PC-3 (cell line): ENCODE results near the gene METRN. TPM values are rescaled to one million over a fixed set of nuclear protein-coding genes. Genes with fewer than 3 reads are reported as not detected.
"Not testable (repeated sequence)": the region's sequence is repeated elsewhere in the genome, so short reads cannot be mapped to it uniquely, and the experiment has no call there.

Experiments used
- ATAC-seq: fragments of 200-7000 bp; cut with Tn5 transposase; 2 replicates; pipeline ENCODE4 v1.9.1; 2020; ENCODE audit warnings: mild to moderate bottlenecking, moderate library complexity
- BruUV-seq: library from RNA; stranded (reverse); fragments of 400-500 nt; replicated peaks from 2 replicates; lab custom pipeline; 2021; lab: Mats Ljungman, UMichigan
- CTCF ChIA-PET: fragments of 300-600 bp; sonication (Branson Sonifier 250); formaldehyde crosslinking; loops from one replicate; lab custom pipeline; 2022; ENCODE audit warnings: antibody characterized with exemption; lab: Charles Lee
- POLR2A ChIA-PET: fragments of 300-600 bp; sonication (Branson Sonifier 250); formaldehyde crosslinking; loops from one replicate; lab custom pipeline; 2022; ENCODE audit warnings: antibody characterized with exemption; ENCODE audit not compliant: unreplicated experiment; lab: Charles Lee
- DNase-seq: peaks from one replicate; pipeline ENCODE4 v3.0.0-alpha.2; 2015
- H2AFZ ChIP-seq: fragments of 300-600 bp; sonication (generic); 2 replicates; pipeline ENCODE4 v1.6.0; 2016; ENCODE audit warnings: antibody characterized with exemption, low read length
- H3F3A ChIP-seq: fragments of 300-600 bp; sonication (generic); one replicate; pipeline ENCODE4 v1.6.0; 2017; ENCODE audit warnings: antibody characterized with exemption, low read length, control low read depth, mild to moderate bottlenecking; ENCODE audit not compliant: unreplicated experiment
- H3K27ac ChIP-seq: fragments of 300-600 bp; sonication (generic); 2 replicates; pipeline ENCODE4 v1.5.1; 2016; ENCODE audit warnings: mild to moderate bottlenecking, low read length
- H3K27me3 ChIP-seq: fragments of 300-600 bp; sonication (generic); 2 replicates; pipeline ENCODE4 v1.6.1; 2016; ENCODE audit warnings: low read length, mixed read lengths
- H3K36me3 ChIP-seq: fragments of 300-600 bp; sonication (generic); 2 replicates; pipeline ENCODE4 v1.6.1; 2016; ENCODE audit warnings: low read depth, mixed run types, low read length, mixed read lengths
- H3K4me1 ChIP-seq: fragments of 300-600 bp; sonication (generic); 2 replicates; pipeline ENCODE4 v1.5.1; 2016; ENCODE audit warnings: low read length; ENCODE audit not compliant: insufficient read depth
- H3K4me2 ChIP-seq: fragments of 300-600 bp; sonication (generic); 2 replicates; pipeline ENCODE4 v1.6.0; 2016; ENCODE audit warnings: low read length
- H3K4me3 ChIP-seq: fragments of 300-600 bp; sonication (generic); 2 replicates; pipeline ENCODE4 v1.5.1; 2016; ENCODE audit warnings: mild to moderate bottlenecking, low read length, mixed read lengths
- H3K79me2 ChIP-seq: fragments of 300-600 bp; sonication (generic); 2 replicates; pipeline ENCODE4 v1.6.1; 2017; ENCODE audit warnings: low read length, mixed read lengths
- H3K9ac ChIP-seq: fragments of 300-600 bp; sonication (generic); 2 replicates; pipeline ENCODE4 v1.6.0; 2016; ENCODE audit warnings: mild to moderate bottlenecking, low read length
- H3K9me2 ChIP-seq: fragments of 300-600 bp; sonication (generic); replicated peaks from 2 replicates; pipeline ENCODE4 v1.6.1; 2016; ENCODE audit warnings: mixed run types, low read length, mixed read lengths
- H3K9me3 ChIP-seq: fragments of 300-600 bp; sonication (generic); 2 replicates; pipeline ENCODE4 v1.6.1; 2016; ENCODE audit warnings: low read length, mixed read lengths
- H4K20me1 ChIP-seq: fragments of 300-600 bp; sonication (generic); 2 replicates; pipeline ENCODE4 v1.6.1; 2016; ENCODE audit warnings: low read length, mixed read lengths
- CTCF ChIP-seq: fragments of 300-600 bp; sonication (generic); conservative IDR thresholded peaks from 2 replicates; pipeline ENCODE4 v1.5.1; 2017; ENCODE audit warnings: antibody characterized with exemption, low read depth, mild to moderate bottlenecking, low read length
- EZH2 ChIP-seq: fragments of 300-600 bp; sonication (generic); IDR thresholded peaks from one replicate; pipeline ENCODE4 v1.6.1; 2017; ENCODE audit warnings: antibody characterized with exemption, mild to moderate bottlenecking, low read length; ENCODE audit not compliant: unreplicated experiment
- EZH2phosphoT487 ChIP-seq: fragments of 300-600 bp; sonication (generic); IDR thresholded peaks from 2 replicates; pipeline ENCODE4 v1.6.1; 2018; ENCODE audit warnings: mild to moderate bottlenecking, antibody characterized with exemption, low read length, borderline replicate concordance
- intact Hi-C: fragments of 100-400 bp; cut with micrococcal nuclease; formaldehyde crosslinking; loops from 2 replicates; pipeline ENCODE4 v1.9.0; 2023
- total RNA-seq: library from RNA; depleted of rRNA; stranded (reverse); fragments of >200 nt; gene quantifications from 2 replicates; pipeline ENCODE4 v1.2.3, GENCODE V29; 2014

METRN gene
- total RNA-seq, 1 experiment from 2014 or later = 320 TPM

- H4K20me1 ChIP-seq, H3K9ac ChIP-seq, H2AFZ ChIP-seq, H3K4me2 ChIP-seq, H3K4me3 ChIP-seq, H3F3A ChIP-seq, H3K9me2 ChIP-seq, BruUV-seq, H3K36me3 ChIP-seq, H3K9me3 ChIP-seq: not testable (repeated sequence)
- peak overlapping the region; percentile 61 for H3K27ac ChIP-seq
- peak; percentile 50 for ATAC-seq
- CTCF ChIA-PET = interaction anchor here (1.0 to 1.3 kb wide), 5 partner anchors 13 to 83 kb away, joined by 3 to 6 read pairs (median 5); partner anchors contain the start of genes CCDC78, CHTF18, CIAO3 and RPUSD1
- TF ChIP-seq CTCF = peak; percentile 56
- H3K79me2 ChIP-seq = peaks cover 19% of the 10 kb centered on the region
- POLR2A ChIA-PET = interaction anchor here (1.2 to 1.3 kb wide), 2 partner anchors 8 to 15 kb away, joined by 5 to 6 read pairs; partner anchors contain the start of gene ANTKMT
- intact Hi-C loops = loop anchor here (1.0 to 10.0 kb wide), 2 partner anchors 8 to 72 kb away; partner anchors contain the start of genes CHTF18 and RPUSD1
- peaks cover 22% of the 10 kb centered on the region for H3K4me1 ChIP-seq
- H3K27me3 ChIP-seq = peaks cover 12% of the 10 kb centered on the region
- peak; percentile 96 for DNase-seq
These were observed 2.1 kb upstream of the METRN start for GRCh38 chr16:712740-713250.

DNA sequence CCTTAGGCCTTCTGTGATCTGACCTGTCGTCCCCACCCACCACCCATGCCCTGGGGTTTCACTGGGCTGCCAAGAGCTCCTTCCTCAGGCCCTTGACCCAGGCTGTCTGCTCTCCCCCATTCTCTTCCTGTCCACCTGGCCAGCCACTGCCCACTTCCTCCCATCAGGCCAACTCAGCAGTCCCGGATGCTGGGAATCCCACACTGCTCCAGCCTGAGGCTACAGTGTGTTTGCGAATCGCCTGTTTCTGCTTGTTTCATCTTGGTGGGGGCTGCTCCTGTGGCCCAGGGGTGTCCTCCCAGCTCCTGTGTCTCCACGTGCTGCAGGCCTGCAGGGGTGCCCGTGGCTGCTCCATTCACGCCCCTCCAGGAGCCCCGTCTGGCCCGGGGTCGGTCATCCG is 839 bp upstream of the METRN start:
- no TSS peak for BruUV-seq
- 0 out of 2 replicates have a peak overlapping the region, but pooled peaks have one; percentile 48 for H2AFZ ChIP-seq
- H3K27me3 ChIP-seq = 0 out of 2 replicates have a peak, but pooled peaks cover 2% of the 10 kb centered on the region
- peak overlapping the region; percentile 58 for H3K4me2 ChIP-seq
- H3K9ac ChIP-seq = peak overlapping the region; percentile 29; the same call in 1 of the 2 replicates
- TF ChIP-seq CTCF (no peak), EZH2 (no peak), EZH2phosphoT487 (no peak)
- peaks cover 8% of the 10 kb centered on the region; the same call in 1 of the 2 replicates for H4K20me1 ChIP-seq
- intact Hi-C loops = loop anchor here (10.0 kb wide), 1 partner anchor 71 kb away; the partner anchor contains the start of genes CHTF18 and RPUSD1
- ChIA-PET POLR2A (interaction anchor here (0.5 kb wide), 1 partner anchor 14 kb away, joined by 3 read pairs; no protein-coding TSS in a partner anchor), CTCF (interaction anchor here (0.5 kb wide), 1 partner anchor 12 kb away, joined by 3 read pairs; the partner anchor contains the start of gene CCDC78)
- no peaks in the 10 kb centered on the region for H3K36me3 ChIP-seq
- peak; percentile 51 for DNase-seq
- peaks cover 19% of the 10 kb centered on the region for H3K79me2 ChIP-seq
- H3K4me3 ChIP-seq = no peak overlapping the region
- peaks cover 25% of the 10 kb centered on the region for H3K4me1 ChIP-seq
- peak; percentile 10; the same call in 1 of the 2 replicates for ATAC-seq
- H3K9me3 ChIP-seq = no peaks in the 10 kb centered on the region
- H3K27ac ChIP-seq = peak overlapping the region; percentile 63
- no peaks in the 10 kb centered on the region for H3F3A ChIP-seq
- H3K9me2 ChIP-seq = no peaks in the 10 kb centered on the region
